Panc1 (cell line): ENCODE data around the gene PLCB1. TPM values are rescaled to one million over a fixed set of nuclear protein-coding genes. Genes with fewer than 3 reads are reported as not detected.

ENCODE experiments used
- ATAC-seq: fragments of 200-7000 bp; cut with Tn5 transposase; 2 replicates; pipeline ENCODE4 v1.9.1; 2020; ENCODE audit warnings: mild to moderate bottlenecking, moderate library complexity
- BruUV-seq: library from RNA; stranded (reverse); fragments of 400-500 nt; replicated peaks from 2 replicates; lab custom pipeline; 2021; lab: Mats Ljungman, UMichigan
- CTCF ChIA-PET: fragments of 300-600 bp; sonication (Branson Sonifier 250); formaldehyde crosslinking; loops from one replicate; lab custom pipeline; 2022; ENCODE audit warnings: antibody characterized with exemption; lab: Charles Lee
- POLR2A ChIA-PET: fragments of 300-600 bp; sonication (Branson Sonifier 250); formaldehyde crosslinking; loops from one replicate; lab custom pipeline; 2022; ENCODE audit warnings: antibody characterized with exemption; lab: Charles Lee
- DNase-seq: peaks from one replicate; pipeline ENCODE4 v3.0.0-alpha.2; 2010; ENCODE audit warnings: low read depth, low spot score
- H3K27ac ChIP-seq: 2 replicates; pipeline ENCODE4 v1.5.1; 2011; ENCODE audit warnings: mild to moderate bottlenecking, low read length, inconsistent platforms
- H3K27me3 ChIP-seq: fragments of 200-500 bp; sonication (Bioruptor generic); 2 replicates; pipeline ENCODE4 v1.6.0; 2014; ENCODE audit warnings: low read length, inconsistent platforms; ENCODE audit not compliant: control insufficient read depth, insufficient read depth
- H3K36me3 ChIP-seq: fragments of 200-500 bp; sonication (Bioruptor generic); 2 replicates; pipeline ENCODE4 v1.5.1; 2014; ENCODE audit warnings: inconsistent platforms, mild to moderate bottlenecking, low read length, moderate library complexity; ENCODE audit not compliant: control insufficient read depth, insufficient read depth
- H3K4me1 ChIP-seq: 2 replicates; pipeline ENCODE4 v1.5.1; 2011; ENCODE audit warnings: inconsistent platforms, mild to moderate bottlenecking, low read length, moderate library complexity; ENCODE audit not compliant: control insufficient read depth, insufficient read depth
- H3K4me3 ChIP-seq, 2 experiments: 2 replicates each; pipeline ENCODE4 v1.5.1; 2011 to 2012; ENCODE audit warnings: low read depth in 2 of 2, low read length in 2 of 2, mild to moderate bottlenecking in 2 of 2, inconsistent platforms in 1 of 2, moderate library complexity in 1 of 2
- H3K9me3 ChIP-seq: fragments of 200-500 bp; sonication (Bioruptor generic); 2 replicates; pipeline ENCODE4 v1.5.1; 2014; ENCODE audit warnings: low read depth, mild to moderate bottlenecking, inconsistent platforms, low read length, moderate library complexity; ENCODE audit not compliant: control insufficient read depth, insufficient read depth
- CTCF ChIP-seq: fragments of 450-650 bp; IDR thresholded peaks from 2 replicates; pipeline ENCODE4 v1.5.1; 2017; ENCODE audit warnings: mild to moderate bottlenecking
- POLR2AphosphoS5 ChIP-seq: IDR thresholded peaks from 2 replicates; pipeline ENCODE4 v1.6.1; 2012; ENCODE audit warnings: mild to moderate bottlenecking, low read depth, low read length, moderate library complexity
- REST ChIP-seq, 2 experiments: IDR thresholded peaks; 2 replicates each; pipeline ENCODE4 v1.6.1; 2011 to 2012; ENCODE audit warnings: low read depth in 2 of 2, control low read depth in 1 of 2, low read length in 1 of 2, mild to moderate bottlenecking in 1 of 2, moderate library complexity in 1 of 2; ENCODE audit not compliant: insufficient read depth in 1 of 2
- SIN3A ChIP-seq: IDR thresholded peaks from 2 replicates; pipeline ENCODE4 v1.6.1; 2012; ENCODE audit warnings: low read depth, mild to moderate bottlenecking, low read length, moderate library complexity, borderline replicate concordance; ENCODE audit not compliant: insufficient read depth
- TCF7L2 ChIP-seq: IDR thresholded peaks from 2 replicates; pipeline ENCODE4 v1.6.1; 2011; ENCODE audit warnings: mild to moderate bottlenecking, low read depth, low read length, inconsistent platforms
- in situ Hi-C: cut with HindIII; loops from 2 replicates; pipeline ENCODE4 v1.10.0; 2016; ENCODE audit warnings: low sequenced_read_pairs, low pct_unique_long_range_greater_than_20kb
- intact Hi-C: fragments of 100-400 bp; cut with micrococcal nuclease; formaldehyde crosslinking; loops from one replicate; pipeline ENCODE4 v1.10.0; 2022; ENCODE audit not compliant: unreplicated experiment
- total RNA-seq: library from RNA; stranded (reverse); gene quantifications from one replicate; pipeline ENCODE4 v1.2.1, GENCODE V29; 2021; ENCODE audit not compliant: unreplicated experiment

PLCB1 gene
- total RNA-seq, 1 experiment from 2014 or later: 0.59 TPM

GRCh38 chr20:8621001-8621400, 488.9 kb downstream of the PLCB1 start:
- ChIA-PET POLR2A (no interaction called here), CTCF (no interaction called here)
- BruUV-seq: no TSS peak
- H3K36me3 ChIP-seq: no peaks in the 10 kb centered on the region
- no peak overlapping the region for H3K27ac ChIP-seq
- DNase-seq (no peak), ATAC-seq (no peak)
- TF ChIP-seq SIN3A (no peak), TCF7L2 (no peak), REST (IDR thresholded peaks at IDR 0.05; ENCODE audit: insufficient read depth in 1 of 2, low read depth in 2 of 2, low read length in 1 of 2) (no peak)
- in situ Hi-C loops: no loop called here
- no peaks in the 10 kb centered on the region for H3K4me1 ChIP-seq
- H3K4me3 ChIP-seq: no peak overlapping the region
- intact Hi-C loops: no loop called here
- H3K9me3 ChIP-seq: no peaks in the 10 kb centered on the region
- H3K27me3 ChIP-seq: no peaks in the 10 kb centered on the region

- no peaks in the 10 kb centered on the region for H3K4me1 ChIP-seq
- CTCF ChIA-PET: no interaction called here
- no peak overlapping the region for H3K4me3 ChIP-seq
- DNase-seq (no peak), ATAC-seq (no peak)
- H3K9me3 ChIP-seq: no peaks in the 10 kb centered on the region
- H3K27ac ChIP-seq: no peak overlapping the region
- intact Hi-C loops: no loop called here
- POLR2A ChIA-PET: no interaction called here
- TF ChIP-seq REST (IDR thresholded peaks at IDR 0.05; ENCODE audit: insufficient read depth in 1 of 2, low read depth in 2 of 2, low read length in 1 of 2) (no peak), TCF7L2 (no peak), CTCF (no peak), POLR2AphosphoS5 (no peak), SIN3A (no peak)
- no peaks in the 10 kb centered on the region for H3K27me3 ChIP-seq
- H3K36me3 ChIP-seq: no peaks in the 10 kb centered on the region
- no TSS peak for BruUV-seq
- in situ Hi-C loops: no loop called here
These were observed 492.0 kb downstream of the PLCB1 start for GRCh38 chr20:8624046-8624445.
